Measurements from ENCODE around the gene ZFP3.
"Not testable (repeated sequence)": the region's sequence is repeated elsewhere in the genome, so short reads cannot be mapped to it uniquely, and the experiment has no call there.

ZFP3 gene

GRCh38 chr17:5124896-5125295 is 46.6 kb downstream of the ZFP3 start:
- DNase-seq (ENCODE audit: low read depth in 2 of 2): not testable (repeated sequence)

DNA sequence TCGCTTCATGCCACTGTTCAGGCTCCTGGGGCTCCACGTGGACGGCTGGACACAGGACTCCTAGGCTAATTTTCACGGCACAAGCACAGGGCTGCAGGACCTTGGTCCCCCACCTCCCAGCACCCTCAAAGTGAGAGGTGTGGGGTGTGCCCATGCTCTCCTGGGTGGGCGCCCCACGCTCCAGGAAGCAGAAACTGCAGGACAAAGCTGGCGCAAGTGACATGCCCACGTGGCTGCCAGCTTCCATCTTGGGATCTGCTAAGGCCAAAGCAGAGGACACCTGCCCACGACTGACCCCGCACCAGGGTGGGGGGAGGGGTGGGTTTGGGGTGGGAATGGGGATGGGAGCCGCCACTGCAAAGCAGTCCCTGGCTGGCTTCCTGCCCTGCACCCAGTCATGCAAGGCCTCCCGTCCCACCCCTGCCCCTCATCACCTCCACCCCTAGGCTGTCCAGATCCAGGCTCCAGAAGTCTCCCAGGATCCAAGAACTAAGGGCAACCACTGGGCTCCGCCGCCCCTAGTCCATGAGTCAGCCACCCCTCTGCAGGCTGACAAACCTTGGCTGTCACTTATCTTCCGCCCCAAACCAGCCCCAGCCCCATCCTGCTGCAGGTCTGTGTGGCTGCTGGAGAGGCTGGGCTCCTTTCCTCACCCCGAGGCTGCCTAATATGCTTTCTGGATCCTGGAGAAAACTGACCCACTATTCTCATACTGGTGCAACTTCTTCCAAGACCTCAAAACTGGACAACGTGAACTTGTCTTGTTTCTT is 48.6 kb downstream of the ZFP3 start:
- DNase-seq (ENCODE audit: low read depth in 2 of 2): no peak

DNA sequence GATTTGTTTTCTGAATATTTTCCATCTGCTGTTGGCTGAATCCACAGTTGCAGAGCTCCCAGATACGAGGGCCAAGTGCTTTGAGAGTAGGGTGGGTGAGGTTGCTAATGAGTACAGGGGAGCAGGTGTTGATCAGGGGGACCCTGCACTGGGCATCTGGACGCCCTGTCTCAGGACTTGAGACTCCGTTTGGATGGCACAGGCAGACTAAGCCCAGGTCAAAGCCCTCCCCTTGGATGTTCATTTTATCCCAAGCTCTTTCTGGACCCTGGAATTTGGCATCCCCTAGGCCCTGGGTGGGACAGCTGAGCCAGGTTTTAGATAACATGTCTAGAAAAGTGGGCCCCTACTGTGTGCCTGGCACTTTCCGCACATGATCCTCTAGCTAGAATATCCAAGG is 49.6 kb downstream of the ZFP3 start:
- no peak for DNase-seq (ENCODE audit: low read depth in 2 of 2)

- DNase-seq (ENCODE audit: low read depth in 2 of 2): not testable (repeated sequence)
These were observed 50.1 kb downstream of the ZFP3 start for GRCh38 chr17:5128387-5128786.

- DNase-seq (ENCODE audit: low read depth in 2 of 2): no peak
These were observed 50.8 kb downstream of the ZFP3 start for GRCh38 chr17:5128905-5129535.

- not testable (repeated sequence) for DNase-seq (ENCODE audit: low read depth in 2 of 2)
These were observed 51.5 kb downstream of the ZFP3 start for GRCh38 chr17:5129770-5130169.

- DNase-seq (ENCODE audit: low read depth in 2 of 2): not testable (repeated sequence)
These were observed 52.0 kb downstream of the ZFP3 start for GRCh38 chr17:5130261-5130660.

GRCh38 chr17:5130687-5131086 is 52.4 kb downstream of the ZFP3 start:
- not testable (repeated sequence) for DNase-seq (ENCODE audit: low read depth in 2 of 2)

- DNase-seq (ENCODE audit: low read depth in 2 of 2): no peak
These were observed 53.0 kb downstream of the ZFP3 start for GRCh38 chr17:5131146-5131715.

- DNase-seq (ENCODE audit: low read depth in 2 of 2): not testable (repeated sequence)
These were observed 53.7 kb downstream of the ZFP3 start for GRCh38 chr17:5131799-5132502.

DNA sequence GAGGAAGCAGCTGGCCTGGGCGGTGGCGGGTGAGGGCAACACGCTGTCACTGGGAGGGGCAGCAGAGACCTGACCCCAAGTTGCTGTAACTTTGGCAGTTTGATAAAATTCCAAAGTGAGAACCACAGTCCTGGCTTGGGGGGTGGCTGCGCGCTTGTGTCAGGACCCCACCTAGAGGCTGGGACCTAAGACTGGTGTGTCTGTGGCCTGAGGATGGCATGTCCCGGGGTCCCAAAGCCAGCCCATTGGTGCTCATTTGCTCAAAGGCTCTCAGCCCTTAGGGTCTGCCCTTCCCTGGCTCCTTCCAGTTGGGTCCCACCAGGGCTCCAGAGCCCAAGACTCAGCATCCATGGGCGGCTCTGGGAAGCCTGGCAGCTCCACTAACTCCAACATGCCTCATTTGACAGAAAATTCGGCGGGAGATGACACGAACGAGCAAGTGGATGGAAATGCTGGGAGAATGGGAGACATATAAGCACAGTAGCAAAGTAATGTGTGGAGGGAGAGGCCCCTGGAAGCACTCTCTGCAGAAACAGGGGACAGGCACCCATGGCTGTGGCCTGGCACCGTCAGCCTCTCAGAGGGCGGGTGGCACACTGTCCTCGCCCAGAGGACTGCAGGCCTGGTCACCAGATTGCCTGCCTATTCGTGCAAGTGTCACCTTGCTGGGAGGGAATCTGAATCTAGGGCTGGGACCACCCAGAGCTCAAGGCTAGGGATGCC is 54.4 kb downstream of the ZFP3 start:
- DNase-seq (ENCODE audit: low read depth in 2 of 2): not testable (repeated sequence)

DNA sequence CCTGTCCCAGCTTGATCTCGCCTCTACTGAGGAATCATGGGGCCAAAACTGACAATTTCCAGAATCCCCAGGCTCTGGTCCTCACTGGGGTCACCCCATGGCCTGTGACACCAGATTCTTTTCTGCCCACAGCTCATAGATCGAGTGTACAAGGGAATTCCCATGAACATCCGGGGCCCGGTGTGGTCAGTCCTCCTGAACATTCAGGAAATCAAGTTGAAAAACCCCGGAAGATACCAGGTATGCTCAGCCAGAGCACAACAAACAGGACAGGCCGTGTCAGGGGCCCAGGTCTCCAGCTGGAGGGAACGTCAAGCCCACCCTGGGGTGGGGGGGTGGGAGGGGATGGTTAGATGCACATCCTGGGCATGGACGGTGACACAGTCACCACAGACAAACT is 55.0 kb downstream of the ZFP3 start:
- no peak for DNase-seq (ENCODE audit: low read depth in 2 of 2)

DNA sequence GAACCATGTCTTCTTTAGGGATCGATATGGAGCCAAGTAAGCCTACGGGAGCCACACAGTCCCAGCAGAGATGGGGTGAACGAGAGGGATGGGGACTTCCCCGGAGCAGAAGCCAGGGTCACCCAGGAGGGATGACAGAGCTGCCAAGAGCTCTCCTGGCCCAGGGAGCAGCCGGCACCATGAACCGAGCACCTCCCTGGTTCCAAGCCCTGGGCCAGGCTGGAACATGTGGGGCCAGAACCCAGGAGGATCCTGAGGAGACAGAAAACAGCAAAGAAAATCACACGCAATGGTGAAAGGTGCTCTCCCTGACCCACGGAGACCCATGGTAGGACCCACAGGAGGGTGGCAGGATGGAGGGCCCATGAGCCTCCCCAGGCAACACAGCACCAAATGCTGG is 55.7 kb downstream of the ZFP3 start:
- DNase-seq (ENCODE audit: low read depth in 2 of 2): not testable (repeated sequence)

DNA sequence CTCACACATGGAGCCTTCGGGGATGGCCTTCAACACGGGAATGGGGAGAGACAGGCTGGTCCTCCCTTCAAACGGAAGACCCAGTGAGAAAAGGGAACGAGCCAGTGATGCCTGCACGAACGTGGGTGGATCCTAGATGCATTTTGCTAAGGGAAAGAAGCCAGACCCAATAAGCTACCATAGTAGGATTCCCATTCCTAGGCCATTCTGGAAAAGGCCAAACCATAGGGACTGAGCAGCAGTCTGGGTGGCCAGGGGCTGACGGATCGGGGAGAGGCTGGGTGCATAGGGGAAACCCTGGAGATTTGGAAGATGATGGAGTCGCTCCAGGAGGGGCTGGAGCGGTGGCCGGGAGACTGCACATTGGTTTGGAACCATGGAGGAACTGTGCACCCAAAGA is 56.3 kb downstream of the ZFP3 start:
- not testable (repeated sequence) for DNase-seq (ENCODE audit: low read depth in 2 of 2)

GRCh38 chr17:5135131-5135712 is 57.0 kb downstream of the ZFP3 start:
- DNase-seq (ENCODE audit: low read depth in 2 of 2): not testable (repeated sequence)

DNA sequence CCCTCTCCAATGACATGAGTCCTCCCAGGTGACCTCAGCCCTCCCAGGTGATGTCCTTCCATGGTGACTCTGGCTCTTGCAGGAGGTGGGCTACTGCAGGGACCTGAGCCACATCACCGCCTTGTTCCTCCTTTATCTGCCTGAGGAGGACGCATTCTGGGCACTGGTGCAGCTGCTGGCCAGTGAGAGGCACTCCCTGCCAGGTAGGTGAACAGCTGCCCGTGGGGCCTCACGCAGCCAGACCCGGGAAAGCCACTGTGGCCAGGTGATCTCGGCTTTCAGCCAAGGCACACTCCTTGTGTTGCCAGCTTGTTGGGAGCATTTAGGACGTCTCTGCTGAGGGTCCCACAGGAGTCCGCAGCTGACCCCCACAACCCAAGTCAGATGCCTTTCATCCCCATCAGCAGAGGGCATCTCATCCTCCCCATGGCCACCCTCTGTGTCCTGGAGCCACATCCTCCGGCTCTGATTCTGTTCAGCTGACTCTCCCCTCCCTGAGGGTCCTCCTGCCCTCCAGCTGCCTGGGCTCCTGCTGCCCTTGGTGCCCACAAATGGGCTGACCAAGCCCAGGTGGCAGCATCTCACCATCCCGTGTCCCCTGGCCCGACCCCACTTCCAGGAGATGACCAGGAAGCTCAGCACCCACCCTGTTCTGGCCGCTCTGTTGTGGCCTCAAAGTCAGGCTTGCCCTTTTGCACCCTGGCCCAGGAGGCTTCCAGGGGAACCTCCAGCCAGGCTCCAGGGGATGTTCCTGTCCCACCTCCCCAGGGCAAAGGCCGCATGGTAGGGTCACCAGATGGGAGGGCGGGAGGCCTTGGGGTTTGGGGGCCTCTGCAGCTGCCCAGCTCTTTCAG is 57.7 kb downstream of the ZFP3 start:
- DNase-seq (ENCODE audit: low read depth in 2 of 2): no peak

- DNase-seq (ENCODE audit: low read depth in 2 of 2): not testable (repeated sequence)
These were observed 58.5 kb downstream of the ZFP3 start for GRCh38 chr17:5136580-5137412.

DNA sequence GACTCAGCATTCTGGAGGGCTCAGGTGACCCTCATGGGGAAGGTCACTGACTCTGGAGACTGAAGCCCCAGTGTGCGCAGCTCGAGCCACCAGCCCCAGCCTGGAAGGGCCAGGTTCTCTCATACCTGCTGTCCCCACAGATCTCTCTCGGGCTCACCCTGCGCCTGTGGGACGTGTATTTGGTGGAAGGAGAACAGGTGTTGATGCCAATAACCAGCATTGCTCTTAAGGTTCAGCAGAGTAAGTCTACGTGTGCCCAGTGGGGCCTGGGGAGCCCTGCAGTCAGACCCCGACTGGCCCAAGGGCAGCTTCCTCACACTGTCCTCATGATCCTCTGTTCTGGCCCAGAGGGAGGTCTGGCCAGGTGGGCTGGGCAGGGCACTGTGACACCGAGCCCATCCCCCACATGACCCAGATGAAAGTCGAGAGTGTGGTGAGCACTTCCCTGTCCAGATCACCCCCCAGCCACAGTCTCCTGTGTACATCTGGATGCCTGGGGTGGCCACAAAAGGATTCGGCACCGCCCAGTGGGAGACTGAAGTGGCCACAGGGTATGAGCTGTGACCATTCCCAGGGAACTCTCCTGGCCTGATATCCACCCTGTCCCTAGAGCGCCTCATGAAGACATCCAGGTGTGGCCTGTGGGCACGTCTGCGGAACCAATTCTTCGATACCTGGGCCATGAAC is 59.4 kb downstream of the ZFP3 start:
- DNase-seq (ENCODE audit: low read depth in 2 of 2): not testable (repeated sequence)

DNA sequence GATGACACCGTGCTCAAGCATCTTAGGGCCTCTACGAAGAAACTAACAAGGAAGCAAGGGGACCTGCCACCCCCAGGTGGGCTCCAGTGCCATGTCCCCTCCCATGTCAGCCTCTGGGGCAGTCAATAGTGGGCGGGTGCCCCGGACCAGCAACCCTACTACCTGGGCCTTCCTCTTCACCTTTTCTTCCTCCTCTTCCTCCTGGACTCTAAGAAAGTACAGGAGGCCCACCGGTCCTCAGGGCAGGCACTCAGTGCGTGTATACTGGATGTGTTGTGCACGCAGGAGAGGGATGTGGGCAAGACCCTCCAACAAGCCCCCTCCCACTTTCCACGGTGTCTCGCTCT is 59.9 kb downstream of the ZFP3 start:
- not testable (repeated sequence) for DNase-seq (ENCODE audit: low read depth in 2 of 2)

All from stimulated activated CD8-positive, alpha-beta memory T cell treated with anti-CD3 and anti-CD28 coated beads, Interleukin-7, amount 100 ng/mL, for 1 hour (primary cell).